Naive thymus-derived CD8-positive, alpha-beta T cell (primary cell): Measurements from ENCODE around the gene TET3. TPM values are rescaled to one million over a fixed set of nuclear protein-coding genes. Genes with fewer than 3 reads are reported as not detected.
A peak's percentile ranks its signal among the peaks of the same experiment; 100 is the strongest.

Source experiments
- ATAC-seq, 2 donors: fragments of 150-1000 bp; cut with Tn5 transposase in 1 of 2; sonication (Bioruptor Pico), chemical (Tn5 transposase) in 1 of 2; 1 replicate in 1 of 2; 2 replicates in 1 of 2; pipeline ENCODE4 v1.10.0; 2021; ENCODE audit warnings: mild to moderate bottlenecking in 2 of 2, moderate library complexity in 2 of 2
- POLR2A ChIA-PET: fragments of 350-600 bp; sonication (Branson Sonifier 250); formaldehyde crosslinking; loops from one replicate; lab custom pipeline; 2021; ENCODE audit warnings: antibody characterized with exemption; lab: Charles Lee
- DNase-seq, 10 donors: peaks; one replicate each; pipeline versions ENCODE4 v3.0.0 to v3.0.0-alpha.2; 2020 to 2022
- H3K27ac Mint-ChIP-seq, 10 donors: one replicate each; pipeline ENCODE4 v1.8.0; 2020 to 2022; ENCODE audit warnings: mild to moderate bottlenecking in 10 of 10, mixed read lengths in 10 of 10, moderate library complexity in 4 of 10, inconsistent platforms in 1 of 10
- H3K27me3 Mint-ChIP-seq, 5 donors: one replicate each; pipeline ENCODE4 v1.8.0; 2021 to 2022; ENCODE audit warnings: mixed read lengths in 5 of 5
- H3K36me3 Mint-ChIP-seq, 3 donors: one replicate each; pipeline ENCODE4 v1.8.0; 2020 to 2022; ENCODE audit warnings: mixed read lengths in 3 of 3, mild to moderate bottlenecking in 2 of 3, inconsistent platforms in 1 of 3
- H3K4me1 Mint-ChIP-seq, 4 donors: one replicate each; pipeline ENCODE4 v1.8.0; 2021 to 2022; ENCODE audit warnings: mixed read lengths in 4 of 4
- H3K4me3 Mint-ChIP-seq, 10 donors: one replicate each; pipeline ENCODE4 v1.8.0; 2020 to 2022; ENCODE audit warnings: mild to moderate bottlenecking in 10 of 10, mixed read lengths in 10 of 10, moderate library complexity in 6 of 10, inconsistent platforms in 1 of 10
- H3K9me3 Mint-ChIP-seq, 9 donors: one replicate each; pipeline ENCODE4 v1.8.0; 2020 to 2022; ENCODE audit warnings: mixed read lengths in 9 of 9, mild to moderate bottlenecking in 3 of 9, inconsistent platforms in 1 of 9, moderate library complexity in 1 of 9
- polyA plus RNA-seq, 3 donors: library from polyadenylated mRNA; unstranded; fragments of 300-500 nt; fragmentation: Illumina TruSeq; gene quantifications; one replicate each; pipeline ENCODE4 v1.2.3, GENCODE V29; 2021
- total RNA-seq, 8 experiments: library from RNA in 2 of 8; stranded (reverse) in 2 of 8; gene quantifications; one replicate each; pipeline ENCODE4 v1.2.3 and lab custom pipeline; 2021 to 2026

The TET3 gene
- total and polyA plus RNA-seq, 5 experiments from 2014 or later = 0.46 to 30.5 (median 1.0) TPM

DNA sequence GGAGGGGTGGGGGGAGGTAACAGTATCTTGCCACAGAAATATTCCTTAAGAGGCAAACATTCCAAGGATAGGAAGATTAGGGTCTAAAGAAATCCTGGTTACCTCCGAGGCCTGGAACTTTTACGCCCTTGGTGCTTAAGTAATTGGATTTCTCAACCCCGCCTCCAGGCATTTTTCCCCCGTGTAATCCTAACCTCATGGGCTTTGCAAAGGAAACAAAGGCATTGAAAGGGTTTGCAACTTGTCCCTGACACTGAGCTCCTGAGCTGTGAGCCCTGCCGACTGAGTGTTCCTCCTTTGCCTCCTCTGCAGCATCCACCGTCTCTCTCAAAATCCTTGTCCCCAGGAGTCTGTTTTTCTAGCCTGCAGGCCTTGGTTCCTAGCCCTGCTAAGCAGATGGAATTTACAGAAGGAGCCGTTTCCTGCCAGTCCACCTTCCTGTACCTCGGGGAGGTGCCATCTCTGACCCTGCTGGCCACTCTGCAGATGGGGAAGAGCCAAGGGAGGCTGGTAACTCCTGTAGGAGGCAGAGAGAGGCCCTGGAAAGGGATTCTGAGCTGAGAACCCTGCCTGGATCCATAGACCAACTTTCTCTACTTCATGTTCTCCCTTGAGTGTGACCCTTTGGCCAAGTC lies 24.2 kb downstream of the TET3 start:
- peaks cover 24 to 66% (median 61%) of the 10 kb centered on the region in 4 donors for H3K4me1 Mint-ChIP-seq
- peak overlapping the region in 1 of 10 donors; percentile 29 for H3K4me3 Mint-ChIP-seq
- no peak for ATAC-seq
- POLR2A ChIA-PET = no interaction called here
- DNase-seq = no peak
- H3K27ac Mint-ChIP-seq = peak overlapping the region in 5 of 10 donors; percentile 21 to 79 (median 57)
- H3K27me3 Mint-ChIP-seq = no peaks in the 10 kb centered on the region
- peaks cover 0 to 32% (median 0%) of the 10 kb centered on the region in 3 donors for H3K36me3 Mint-ChIP-seq
- H3K9me3 Mint-ChIP-seq = no peaks in the 10 kb centered on the region

DNA sequence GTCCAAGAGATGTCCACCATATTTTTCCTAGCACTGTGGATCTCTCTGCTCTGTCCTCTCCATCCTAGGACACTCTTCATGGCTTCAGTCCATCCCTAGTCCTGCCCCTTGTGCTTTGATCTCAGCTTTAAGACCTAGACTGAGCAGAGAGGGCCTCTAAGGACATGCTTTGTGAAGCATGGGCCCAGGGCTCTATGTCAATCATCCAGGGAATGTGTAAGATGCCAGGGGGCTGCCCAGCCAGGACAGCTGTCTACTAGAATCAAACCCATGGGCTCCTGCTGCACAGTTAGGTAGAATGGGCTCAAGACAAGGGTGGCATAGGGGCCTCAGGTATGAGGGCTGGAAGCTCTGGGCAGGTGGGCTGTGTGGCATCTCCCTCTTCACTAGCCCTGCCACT lies 24.9 kb downstream of the TET3 start:
- peaks cover 21 to 59% (median 56%) of the 10 kb centered on the region in 4 donors for H3K4me1 Mint-ChIP-seq
- no peaks in the 10 kb centered on the region for H3K9me3 Mint-ChIP-seq
- peaks cover 0 to 37% (median 0%) of the 10 kb centered on the region in 3 donors for H3K36me3 Mint-ChIP-seq
- ATAC-seq (no peak), DNase-seq (no peak)
- peak overlapping the region in 7 of 10 donors; percentile 27 to 82 (median 58) for H3K27ac Mint-ChIP-seq
- no peak overlapping the region for H3K4me3 Mint-ChIP-seq
- H3K27me3 Mint-ChIP-seq = no peaks in the 10 kb centered on the region
- POLR2A ChIA-PET = interaction anchor here (0.5 kb wide), 1 partner anchor 280 kb away, joined by 3 read pairs; no protein-coding TSS in a partner anchor

DNA sequence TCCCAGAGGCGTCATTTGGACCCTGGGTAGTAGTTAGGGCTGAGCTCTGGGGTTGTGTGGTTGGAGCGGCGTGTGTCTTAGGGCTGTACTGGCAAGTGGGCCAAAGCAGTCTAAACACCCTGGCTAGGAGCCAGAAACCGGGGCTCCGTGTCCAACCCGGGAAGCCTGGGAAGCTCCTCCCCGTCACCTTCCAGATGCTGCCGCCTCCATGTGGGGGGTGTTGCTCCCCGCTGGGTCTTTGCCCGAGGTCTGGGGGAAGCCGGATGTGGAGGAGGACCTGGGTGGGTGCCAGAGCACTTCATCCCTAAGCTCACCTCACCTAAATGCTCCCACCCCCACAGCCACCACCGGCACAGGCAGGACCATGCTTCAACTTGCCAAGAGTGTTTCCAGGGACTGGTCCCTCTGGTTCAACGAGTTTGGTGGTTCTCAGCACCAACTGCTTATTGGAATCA lies 25.4 kb downstream of the TET3 start:
- H3K27me3 Mint-ChIP-seq = no peaks in the 10 kb centered on the region
- peaks cover 0 to 35% (median 0%) of the 10 kb centered on the region in 3 donors for H3K36me3 Mint-ChIP-seq
- no peak for DNase-seq
- H3K9me3 Mint-ChIP-seq = no peaks in the 10 kb centered on the region
- peaks cover 17 to 57% (median 53%) of the 10 kb centered on the region in 4 donors for H3K4me1 Mint-ChIP-seq
- ATAC-seq = no peak
- POLR2A ChIA-PET = interaction anchor here (0.5 kb wide), 1 partner anchor 281 kb away, joined by 3 read pairs; no protein-coding TSS in a partner anchor
- H3K4me3 Mint-ChIP-seq = no peak overlapping the region
- peak overlapping the region in 2 of 10 donors; percentile 46 to 48 for H3K27ac Mint-ChIP-seq

DNA sequence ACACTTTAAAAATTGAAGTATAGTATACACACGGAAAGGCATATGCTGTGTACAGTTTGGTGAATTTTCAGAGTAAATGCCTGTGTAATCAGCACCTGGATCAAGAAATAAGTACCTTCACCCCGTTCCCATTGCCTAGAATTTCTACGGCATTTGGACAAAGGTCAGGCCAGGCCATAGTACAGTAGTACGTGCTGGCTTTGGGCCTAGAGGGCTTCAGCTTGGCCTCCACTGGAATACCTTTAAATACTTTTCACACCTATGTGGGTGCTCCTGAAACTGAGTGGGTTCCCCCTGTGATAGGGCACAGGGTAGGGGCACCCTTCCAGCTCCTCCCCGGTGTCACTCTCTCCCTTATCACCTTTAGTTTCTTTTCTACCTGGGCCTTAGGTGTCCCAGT lies 26.5 kb downstream of the TET3 start:
- DNase-seq = no peak
- Mint-ChIP-seq H3K36me3 (peaks cover 0 to 28% (median 0%) of the 10 kb centered on the region in 3 donors), H3K27ac (peak overlapping the region in 2 of 10 donors; percentile 51 to 79), H3K9me3 (no peaks in the 10 kb centered on the region), H3K27me3 (no peaks in the 10 kb centered on the region), H3K4me1 (peaks cover 14 to 48% (median 43%) of the 10 kb centered on the region in 4 donors), H3K4me3 (no peak overlapping the region)
- no peak for ATAC-seq
- POLR2A ChIA-PET = interaction anchor here (0.7 kb wide), 1 partner anchor 33 kb away, joined by 3 read pairs; no protein-coding TSS in a partner anchor

DNA sequence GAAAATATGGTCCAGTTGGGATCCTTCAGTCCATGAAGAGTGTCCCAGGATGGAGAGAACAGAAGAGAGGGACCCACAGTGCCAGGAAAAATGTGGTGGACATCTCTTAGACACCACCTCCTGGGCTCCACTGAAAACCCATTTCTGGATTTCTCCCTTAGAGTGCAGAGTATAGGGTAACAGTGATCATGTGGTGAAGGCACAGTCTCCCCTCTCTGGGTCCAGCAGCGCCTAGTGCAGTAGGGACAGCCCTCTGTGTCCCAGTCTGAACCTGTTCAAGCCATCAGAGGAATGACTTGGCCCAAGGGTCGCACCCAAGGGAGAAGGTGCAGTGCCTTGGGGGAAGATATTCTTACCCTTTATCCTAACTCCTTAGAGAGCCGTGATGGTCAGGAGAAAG lies 30.1 kb downstream of the TET3 start:
- POLR2A ChIA-PET = no interaction called here
- DNase-seq (no peak), ATAC-seq (no peak)
- Mint-ChIP-seq H3K36me3 (peaks cover 0 to 23% (median 0%) of the 10 kb centered on the region in 3 donors), H3K27ac (peak overlapping the region in 1 of 10 donors; percentile 49), H3K4me3 (no peak overlapping the region), H3K9me3 (no peaks in the 10 kb centered on the region), H3K4me1 (peaks cover 9 to 43% (median 37%) of the 10 kb centered on the region in 4 donors), H3K27me3 (no peaks in the 10 kb centered on the region)

DNA sequence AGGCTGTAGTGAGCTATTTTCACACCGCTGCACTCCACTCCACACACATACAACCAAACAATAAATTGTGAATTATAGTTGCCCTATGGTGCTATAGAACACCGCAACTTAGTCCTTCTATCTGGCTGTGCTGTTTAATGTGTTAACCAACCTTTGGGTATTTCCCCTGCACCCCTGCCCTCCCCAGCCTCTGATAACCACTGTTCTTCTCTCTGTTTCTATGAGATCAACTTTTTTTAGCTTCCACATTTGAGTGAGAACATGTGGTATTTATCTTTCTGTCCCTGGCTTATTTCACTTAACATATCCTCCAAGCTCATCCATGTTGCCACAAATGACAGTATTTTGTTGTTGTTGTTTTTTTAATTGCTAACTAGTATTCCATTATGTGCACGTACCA lies 32.5 kb downstream of the TET3 start:
- no peaks in the 10 kb centered on the region for H3K9me3 Mint-ChIP-seq
- ATAC-seq (no peak), DNase-seq (no peak)
- H3K4me1 Mint-ChIP-seq = peaks cover 19 to 59% (median 54%) of the 10 kb centered on the region in 4 donors
- H3K27ac Mint-ChIP-seq = peak overlapping the region in 4 of 10 donors; percentile 25 to 50 (median 34)
- POLR2A ChIA-PET = interaction anchor here (0.6 to 1.1 kb wide), 2 partner anchors 11 to 15 kb away, joined by 3 read pairs; no protein-coding TSS in a partner anchor
- H3K36me3 Mint-ChIP-seq = peaks cover 0 to 22% (median 0%) of the 10 kb centered on the region in 3 donors
- no peaks in the 10 kb centered on the region for H3K27me3 Mint-ChIP-seq
- no peak overlapping the region for H3K4me3 Mint-ChIP-seq

DNA sequence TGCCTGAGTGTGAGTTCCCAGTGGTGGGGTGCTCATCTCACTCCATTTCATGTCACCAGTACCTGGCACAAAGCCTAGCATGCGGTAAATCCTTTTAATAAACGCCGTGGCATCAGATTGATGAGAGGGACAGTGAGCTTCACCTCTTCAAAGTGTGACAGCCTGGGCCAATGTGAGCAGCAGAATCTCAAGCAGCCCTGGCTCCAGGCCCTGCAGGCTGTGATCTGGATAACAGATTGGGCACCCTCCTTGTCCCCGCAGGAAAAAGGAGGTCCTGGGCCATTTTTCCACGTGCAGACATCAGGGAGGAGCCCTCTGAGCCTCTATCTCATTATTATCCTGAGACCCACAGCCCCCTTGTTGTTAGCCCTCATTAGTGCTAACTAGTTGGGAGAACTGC lies 34.8 kb downstream of the TET3 start:
- peak overlapping the region in 7 of 10 donors; percentile 4 to 86 (median 54) for H3K27ac Mint-ChIP-seq
- ATAC-seq = no peak
- H3K36me3 Mint-ChIP-seq = peaks cover 0 to 15% (median 0%) of the 10 kb centered on the region in 3 donors
- H3K9me3 Mint-ChIP-seq = no peaks in the 10 kb centered on the region
- peaks cover 22 to 69% (median 61%) of the 10 kb centered on the region in 4 donors for H3K4me1 Mint-ChIP-seq
- H3K4me3 Mint-ChIP-seq = no peak overlapping the region
- DNase-seq = no peak
- POLR2A ChIA-PET = interaction anchor here (0.6 to 1.2 kb wide), 2 partner anchors 14 to 33 kb away, joined by 3 to 4 read pairs; no protein-coding TSS in a partner anchor
- no peaks in the 10 kb centered on the region for H3K27me3 Mint-ChIP-seq

DNA sequence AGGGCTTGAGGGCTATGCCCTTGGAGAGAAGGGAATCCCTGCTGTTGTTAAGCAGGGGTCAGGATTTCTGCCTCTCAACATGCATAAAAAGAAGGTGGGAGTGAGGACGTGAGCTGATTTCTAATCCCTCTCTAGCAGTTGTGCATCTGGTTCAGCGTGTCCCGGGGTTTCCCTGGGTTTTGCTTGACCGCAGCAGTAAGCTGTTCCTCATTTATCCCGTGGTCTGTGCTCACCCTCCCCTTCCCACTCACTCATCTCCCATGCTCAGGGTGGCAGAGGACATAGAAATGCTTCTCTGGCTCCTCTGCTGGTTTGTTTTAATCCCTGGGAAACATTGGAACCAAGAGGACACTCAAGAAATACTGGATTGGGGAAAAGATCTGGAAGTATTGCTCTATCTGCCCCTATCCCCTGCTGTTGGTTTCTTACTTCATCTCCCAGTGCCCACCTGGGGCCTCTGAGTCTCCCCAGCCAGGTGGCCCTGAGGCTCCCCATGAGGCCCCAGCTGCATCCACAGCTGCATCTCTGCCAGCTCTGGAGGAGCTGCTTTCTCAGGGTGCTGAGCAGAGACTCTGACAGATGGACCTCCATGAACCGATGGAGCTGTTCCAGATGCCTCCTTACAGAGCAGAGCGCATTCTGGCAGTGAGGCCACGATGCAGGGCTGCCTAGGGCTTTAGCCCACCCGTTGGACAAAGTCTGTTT lies 36.1 kb downstream of the TET3 start:
- ATAC-seq (peak in 1 of 2 donors; percentile 35), DNase-seq (no peak)
- Mint-ChIP-seq H3K36me3 (peaks cover 0 to 15% (median 0%) of the 10 kb centered on the region in 3 donors), H3K9me3 (no peaks in the 10 kb centered on the region), H3K27ac (peak overlapping the region in 8 of 10 donors; percentile 58 to 86 (median 78)), H3K4me3 (peak overlapping the region in 3 of 10 donors; percentile 11 to 45 (median 43)), H3K27me3 (no peaks in the 10 kb centered on the region), H3K4me1 (peaks cover 22 to 75% (median 65%) of the 10 kb centered on the region in 4 donors)
- POLR2A ChIA-PET = interaction anchor here (1.1 kb wide), 2 partner anchors 9 to 18 kb away, joined by 3 to 4 read pairs; no protein-coding TSS in a partner anchor

DNA sequence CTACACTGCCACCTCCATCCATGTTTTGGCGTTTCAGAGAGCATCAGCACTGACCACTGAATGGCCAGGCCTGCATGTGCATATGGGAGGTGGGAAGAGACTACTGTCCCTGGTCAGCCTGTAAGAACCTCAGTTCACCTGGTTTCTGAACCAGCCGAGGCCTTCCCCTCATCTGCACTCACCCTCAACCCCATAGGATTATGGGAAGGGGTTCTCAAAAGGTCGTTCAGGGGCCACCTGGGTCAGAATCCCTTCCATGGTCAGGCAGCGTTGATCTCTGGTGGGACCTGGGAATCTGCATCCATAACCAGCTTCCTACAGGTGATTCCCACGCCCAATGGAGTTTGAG lies 36.7 kb downstream of the TET3 start:
- Mint-ChIP-seq H3K4me1 (peaks cover 22 to 80% (median 67%) of the 10 kb centered on the region in 4 donors), H3K27me3 (no peaks in the 10 kb centered on the region), H3K4me3 (peak overlapping the region in 3 of 10 donors; percentile 29 to 43 (median 41)), H3K27ac (peak overlapping the region; percentile 13 to 86 (median 71)), H3K36me3 (peaks cover 0 to 15% (median 0%) of the 10 kb centered on the region in 3 donors), H3K9me3 (no peaks in the 10 kb centered on the region)
- POLR2A ChIA-PET = interaction anchor here (1.1 kb wide), 1 partner anchor 9 kb away, joined by 3 read pairs; no protein-coding TSS in a partner anchor
- ATAC-seq (no peak), DNase-seq (no peak)

DNA sequence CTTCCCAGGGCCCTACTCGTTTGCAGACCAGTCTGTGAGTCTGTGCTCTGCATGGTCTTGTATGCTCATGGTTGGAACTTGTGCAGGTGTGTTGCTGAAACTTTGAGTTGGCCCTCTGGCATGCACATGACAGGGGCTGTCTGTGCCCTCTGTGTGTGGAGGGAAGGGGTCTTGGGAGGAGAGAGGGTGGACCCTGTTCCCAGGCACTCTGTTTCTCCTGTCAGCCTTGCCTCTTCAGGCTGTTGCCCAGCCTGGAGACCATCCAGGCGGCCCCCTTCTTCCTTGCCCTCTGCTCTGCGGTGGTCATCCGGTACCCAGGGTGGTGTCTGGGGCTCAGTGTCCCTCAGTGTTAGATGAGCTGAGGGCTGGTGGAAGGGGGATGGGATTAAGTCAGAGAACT lies 39.5 kb downstream of the TET3 start:
- no peak for DNase-seq
- Mint-ChIP-seq H3K4me3 (peak overlapping the region in 6 of 10 donors; percentile 4 to 73 (median 36)), H3K36me3 (peaks cover 0 to 6% (median 0%) of the 10 kb centered on the region in 3 donors), H3K27ac (peak overlapping the region; percentile 9 to 80 (median 62)), H3K9me3 (peaks cover 0 to 2% (median 0%) of the 10 kb centered on the region in 9 donors), H3K27me3 (no peaks in the 10 kb centered on the region), H3K4me1 (peaks cover 23 to 88% (median 70%) of the 10 kb centered on the region in 4 donors)
- no peak for ATAC-seq
- POLR2A ChIA-PET = no interaction called here

DNA sequence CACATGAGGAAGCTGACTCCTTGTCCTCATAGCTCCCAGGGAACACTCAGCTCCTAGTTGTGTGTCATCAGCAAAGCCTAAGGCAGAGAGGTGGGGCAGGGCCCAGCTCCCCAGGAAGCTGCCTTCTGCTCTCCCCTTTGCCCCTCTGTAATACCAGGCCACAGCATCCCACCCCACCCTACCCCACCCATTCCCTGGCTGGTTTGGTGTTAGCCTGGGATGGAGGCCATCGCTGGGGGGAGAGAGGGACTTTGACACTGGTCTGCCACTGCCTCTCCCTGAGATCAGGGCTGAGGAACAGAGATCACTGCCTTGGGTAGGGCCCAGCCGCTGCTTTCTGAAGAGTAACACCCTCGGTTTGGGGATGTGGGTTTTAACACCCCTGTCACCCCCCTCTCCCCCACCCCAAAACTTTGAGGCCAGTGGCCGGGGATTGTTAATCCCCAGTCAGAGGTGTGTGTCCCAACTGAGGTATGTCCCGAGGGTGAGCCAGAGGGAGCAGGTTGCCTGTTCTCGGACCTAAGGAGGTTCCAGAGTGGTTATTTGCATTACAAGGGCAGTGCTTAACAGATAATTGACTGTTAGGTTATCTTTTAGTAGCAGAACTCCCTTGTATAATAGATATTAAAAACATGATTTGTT lies 41.4 kb downstream of the TET3 start:
- DNase-seq (no peak), ATAC-seq (peak; percentile 62 to 69)
- Mint-ChIP-seq H3K36me3 (peaks cover 0 to 3% (median 0%) of the 10 kb centered on the region in 3 donors), H3K9me3 (peaks cover 0 to 2% (median 0%) of the 10 kb centered on the region in 9 donors), H3K27ac (peak overlapping the region; percentile 78 to 96 (median 90)), H3K4me1 (peaks cover 25 to 88% (median 70%) of the 10 kb centered on the region in 4 donors), H3K4me3 (peak overlapping the region; percentile 24 to 84 (median 74)), H3K27me3 (no peaks in the 10 kb centered on the region)
- POLR2A ChIA-PET = interaction anchor here (1.0 to 1.2 kb wide), 4 partner anchors 16 to 30 kb away, joined by 3 to 4 read pairs (median 4); no protein-coding TSS in a partner anchor
